Effector memory CD4-positive, alpha-beta T cell (primary cell): Measurements from ENCODE around the gene OR2T3.
"Not testable (repeated sequence)": the region's sequence is repeated elsewhere in the genome, so short reads cannot be mapped to it uniquely, and the experiment has no call there.

Experiments used
- DNase-seq, 3 donors: peaks; one replicate each; pipeline ENCODE4 v3.0.0-alpha.2; 2020
- H3K27ac ChIP-seq: 2 replicates; pipeline ENCODE4 v1.7.0; 2013; ENCODE audit warnings: mild to moderate bottlenecking, low read length, moderate library complexity; ENCODE audit not compliant: insufficient read depth, poor library complexity, severe bottlenecking
- H3K27me3 ChIP-seq: replicated peaks from 2 replicates; pipeline ENCODE4 v1.7.0; 2013; ENCODE audit warnings: mild to moderate bottlenecking, low read length; ENCODE audit not compliant: insufficient read depth, control insufficient read depth, poor library complexity, severe bottlenecking
- H3K36me3 ChIP-seq: 2 replicates; pipeline ENCODE4 v1.7.0; 2013; ENCODE audit warnings: mild to moderate bottlenecking, low read length, moderate library complexity; ENCODE audit not compliant: control insufficient read depth, insufficient read depth
- H3K4me1 ChIP-seq: 2 replicates; pipeline ENCODE4 v1.7.0; 2013; ENCODE audit warnings: low read length, mild to moderate bottlenecking; ENCODE audit not compliant: control insufficient read depth, insufficient read depth, poor library complexity, severe bottlenecking
- H3K4me3 ChIP-seq: 2 replicates; pipeline ENCODE4 v1.7.0; 2013; ENCODE audit warnings: low read length, low read depth, mild to moderate bottlenecking; ENCODE audit not compliant: insufficient read depth, poor library complexity, severe bottlenecking
- H3K9me3 ChIP-seq: 2 replicates; pipeline ENCODE4 v1.7.0; 2013; ENCODE audit warnings: mild to moderate bottlenecking, low read length, moderate library complexity; ENCODE audit not compliant: control insufficient read depth

Gene OR2T3

GRCh38 chr1:248459117-248459516, 14.0 kb upstream of the OR2T3 start:
- not testable (repeated sequence) for H3K27me3 ChIP-seq, DNase-seq, H3K36me3 ChIP-seq, H3K27ac ChIP-seq, H3K4me3 ChIP-seq, H3K9me3 ChIP-seq, H3K4me1 ChIP-seq

GRCh38 chr1:248471154-248471553, 2.0 kb upstream of the OR2T3 start:
- Histone ChIP-seq H3K27me3 (no peaks in the 10 kb centered on the region), H3K36me3 (no peaks in the 10 kb centered on the region), H3K4me3 (no peak overlapping the region), H3K9me3 (no peaks in the 10 kb centered on the region), H3K27ac (no peak overlapping the region), H3K4me1 (no peaks in the 10 kb centered on the region)
- no peak for DNase-seq

- not testable (repeated sequence) for H3K4me1 ChIP-seq
These were observed 1.0 kb upstream of the OR2T3 start for GRCh38 chr1:248472111-248472510.

GRCh38 chr1:248475660-248476059, 2.5 kb downstream of the OR2T3 start:
- not testable (repeated sequence) for H3K9me3 ChIP-seq, H3K36me3 ChIP-seq, H3K27ac ChIP-seq, H3K4me1 ChIP-seq, H3K4me3 ChIP-seq, DNase-seq, H3K27me3 ChIP-seq

More at GRCh38 chr1:248472111-248472510, 1.0 kb upstream of the OR2T3 start:
- not testable (repeated sequence) for H3K27ac ChIP-seq, H3K36me3 ChIP-seq, DNase-seq, H3K4me3 ChIP-seq, H3K9me3 ChIP-seq, H3K27me3 ChIP-seq

GRCh38 chr1:248481686-248482579, 8.8 kb downstream of the OR2T3 start:
- DNase-seq, H3K36me3 ChIP-seq, H3K27me3 ChIP-seq, H3K4me1 ChIP-seq, H3K9me3 ChIP-seq: not testable (repeated sequence)
- Histone ChIP-seq H3K27ac (peak overlapping the region; percentile 51), H3K4me3 (peak overlapping the region; percentile 42)

- H3K9me3 ChIP-seq, H3K27me3 ChIP-seq, H3K36me3 ChIP-seq, H3K4me3 ChIP-seq, DNase-seq, H3K4me1 ChIP-seq, H3K27ac ChIP-seq: not testable (repeated sequence)
These were observed 15.1 kb downstream of the OR2T3 start, which contains the start of gene OR2T5 for GRCh38 chr1:248488289-248488688. OR2T5 (plus strand) TSS chr1:248488589; CDS start chr1:248488589, 0 bp downstream.

GRCh38 chr1:248496661-248497060, 23.5 kb downstream of the OR2T3 start:
- H3K9me3 ChIP-seq, DNase-seq, H3K27ac ChIP-seq, H3K36me3 ChIP-seq, H3K27me3 ChIP-seq, H3K4me1 ChIP-seq, H3K4me3 ChIP-seq: not testable (repeated sequence)

GRCh38 chr1:248500305-248501035, 27.3 kb downstream of the OR2T3 start:
- H3K4me3 ChIP-seq, H3K4me1 ChIP-seq, H3K27me3 ChIP-seq, H3K27ac ChIP-seq, DNase-seq, H3K36me3 ChIP-seq, H3K9me3 ChIP-seq: not testable (repeated sequence)

- H3K36me3 ChIP-seq, H3K4me3 ChIP-seq, DNase-seq: not testable (repeated sequence)
These were observed 34.6 kb downstream of the OR2T3 start, which contains the start of gene OR2G6 for GRCh38 chr1:248507773-248508172. OR2G6 (plus strand) TSS chr1:248508073; CDS start chr1:248521647, 13,574 bp downstream.

GRCh38 chr1:248510217-248510616, 37.1 kb downstream of the OR2T3 start:
- H3K4me3 ChIP-seq, H3K27me3 ChIP-seq, H3K27ac ChIP-seq, H3K36me3 ChIP-seq, H3K4me1 ChIP-seq, H3K9me3 ChIP-seq, DNase-seq: not testable (repeated sequence)

More at GRCh38 chr1:248507773-248508172, 34.6 kb downstream of the OR2T3 start, which contains the start of gene OR2G6:
- not testable (repeated sequence) for H3K27ac ChIP-seq, H3K4me1 ChIP-seq, H3K9me3 ChIP-seq, H3K27me3 ChIP-seq
